HEK293 (cell line): Measurements from ENCODE around the gene SCNN1A.

Source experiments
- GFI1B ChIP-seq: fragments of 450-650 bp; formaldehyde crosslinking; IDR thresholded peaks from 2 replicates; pipeline ENCODE4 v1.5.1; 2016; ENCODE audit warnings: missing biosample characterization, missing genetic modification characterization
- GLI2 ChIP-seq: fragments of 450-650 bp; formaldehyde crosslinking; IDR thresholded peaks from 2 replicates; pipeline ENCODE4; 2017; ENCODE audit warnings: missing biosample characterization, missing genetic modification characterization, low read depth, borderline replicate concordance
- HOXD13 ChIP-seq: sonication (generic); formaldehyde crosslinking; IDR thresholded peaks from 2 replicates; pipeline ENCODE4 v1.8.0; 2022; ENCODE audit warnings: missing genetic modification reagents, borderline replicate concordance
- KLF1 ChIP-seq: fragments of 450-650 bp; formaldehyde crosslinking; IDR thresholded peaks from 2 replicates; pipeline ENCODE4 v1.5.1; 2016; ENCODE audit warnings: missing biosample characterization, missing genetic modification characterization
- SCRT2 ChIP-seq: fragments of 450-650 bp; formaldehyde crosslinking; IDR thresholded peaks from 2 replicates; pipeline ENCODE4 v1.5.1; 2016; ENCODE audit warnings: missing biosample characterization, missing genetic modification characterization
- SP2 ChIP-seq: fragments of 450-650 bp; formaldehyde crosslinking; IDR thresholded peaks from 2 replicates; pipeline ENCODE4 v1.5.1; 2016; ENCODE audit warnings: missing biosample characterization, missing genetic modification characterization
- WT1 ChIP-seq: fragments of 450-650 bp; formaldehyde crosslinking; IDR thresholded peaks from 2 replicates; pipeline ENCODE4 v1.5.1; 2016; ENCODE audit warnings: missing biosample characterization, missing genetic modification characterization
- ZFP37 ChIP-seq: fragments of 450-650 bp; formaldehyde crosslinking; IDR thresholded peaks from 2 replicates; pipeline ENCODE4 v1.5.1; 2016; ENCODE audit warnings: missing biosample characterization, missing genetic modification characterization
- ZNF140 ChIP-seq: fragments of 450-650 bp; formaldehyde crosslinking; IDR thresholded peaks from 2 replicates; pipeline ENCODE4 v1.5.1; 2016; ENCODE audit warnings: missing biosample characterization, missing genetic modification characterization
- ZNF311 ChIP-seq: fragments of 450-650 bp; formaldehyde crosslinking; IDR thresholded peaks from 2 replicates; pipeline ENCODE4 v1.5.1; 2017; ENCODE audit warnings: missing biosample characterization, missing genetic modification characterization, borderline replicate concordance
- ZNF473 ChIP-seq: fragments of 450-650 bp; formaldehyde crosslinking; IDR thresholded peaks from 2 replicates; pipeline ENCODE4 v1.5.1; 2017; ENCODE audit warnings: missing biosample characterization, missing genetic modification characterization
- ZNF514 ChIP-seq: fragments of 450-650 bp; formaldehyde crosslinking; IDR thresholded peaks from 2 replicates; pipeline ENCODE4 v1.5.1; 2016; ENCODE audit warnings: missing biosample characterization, missing genetic modification characterization
- ZNF544 ChIP-seq: fragments of 450-650 bp; formaldehyde crosslinking; IDR thresholded peaks from 2 replicates; pipeline ENCODE4 v1.5.0; 2017; ENCODE audit warnings: missing biosample characterization, missing genetic modification characterization
- ZNF561 ChIP-seq: fragments of 450-650 bp; IDR thresholded peaks from 2 replicates; pipeline ENCODE4 v1.5.1; 2018; ENCODE audit warnings: missing biosample characterization, missing genetic modification characterization, borderline replicate concordance
- ZNF621 ChIP-seq: fragments of 450-650 bp; formaldehyde crosslinking; IDR thresholded peaks from 2 replicates; pipeline ENCODE4 v1.5.1; 2017; ENCODE audit warnings: missing biosample characterization, missing genetic modification characterization
- ZNF658 ChIP-seq: fragments of 450-650 bp; formaldehyde crosslinking; IDR thresholded peaks from 2 replicates; pipeline ENCODE4; 2016; ENCODE audit warnings: missing biosample characterization, missing genetic modification characterization
- ZNF670 ChIP-seq: fragments of 450-650 bp; formaldehyde crosslinking; IDR thresholded peaks from 2 replicates; pipeline ENCODE4 v1.5.1; 2016; ENCODE audit warnings: missing biosample characterization, missing genetic modification characterization, low read depth
- ZNF776 ChIP-seq: fragments of 450-650 bp; formaldehyde crosslinking; IDR thresholded peaks from 2 replicates; pipeline ENCODE4 v1.5.0; 2017; ENCODE audit warnings: missing biosample characterization, missing genetic modification characterization, borderline replicate concordance
- ZNF777 ChIP-seq: fragments of 450-650 bp; formaldehyde crosslinking; IDR thresholded peaks from 2 replicates; pipeline ENCODE4 v1.5.1; 2017; ENCODE audit warnings: missing biosample characterization, missing genetic modification characterization, borderline replicate concordance
- ZNF843 ChIP-seq: fragments of 450-650 bp; formaldehyde crosslinking; IDR thresholded peaks from 2 replicates; pipeline ENCODE4 v1.5.1; 2016; ENCODE audit warnings: missing biosample characterization, missing genetic modification characterization
- TF ChIP-seq, protein P1 (sequence below): fragments of 450-650 bp; formaldehyde crosslinking; IDR thresholded peaks from 2 replicates; pipeline ENCODE4 v1.5.0; 2017; ENCODE audit warnings: missing biosample characterization, missing genetic modification characterization, borderline replicate concordance
- TF ChIP-seq, protein P2 (sequence below): fragments of 450-650 bp; formaldehyde crosslinking; IDR thresholded peaks from 2 replicates; pipeline ENCODE4 v1.5.1; 2016; ENCODE audit warnings: missing biosample characterization, missing genetic modification characterization
- TF ChIP-seq, protein P3 (sequence below): fragments of 450-650 bp; formaldehyde crosslinking; IDR thresholded peaks from 2 replicates; pipeline ENCODE4 v1.5.1; 2016; ENCODE audit warnings: missing biosample characterization, missing genetic modification characterization, borderline replicate concordance
- TF ChIP-seq, protein P4 (sequence below): fragments of 450-650 bp; formaldehyde crosslinking; IDR thresholded peaks from 2 replicates; pipeline ENCODE4 v1.5.1; 2016; ENCODE audit warnings: missing biosample characterization, missing genetic modification characterization
- TF ChIP-seq, protein P5 (sequence below): fragments of 450-650 bp; formaldehyde crosslinking; IDR thresholded peaks from 2 replicates; pipeline ENCODE4 v1.5.1; 2016; ENCODE audit warnings: missing biosample characterization, missing genetic modification characterization
- TF ChIP-seq, protein P6 (sequence below): fragments of 450-650 bp; formaldehyde crosslinking; IDR thresholded peaks from 2 replicates; pipeline ENCODE4 v1.5.1; 2016; ENCODE audit warnings: missing biosample characterization, missing genetic modification characterization

Gene SCNN1A

DNA sequence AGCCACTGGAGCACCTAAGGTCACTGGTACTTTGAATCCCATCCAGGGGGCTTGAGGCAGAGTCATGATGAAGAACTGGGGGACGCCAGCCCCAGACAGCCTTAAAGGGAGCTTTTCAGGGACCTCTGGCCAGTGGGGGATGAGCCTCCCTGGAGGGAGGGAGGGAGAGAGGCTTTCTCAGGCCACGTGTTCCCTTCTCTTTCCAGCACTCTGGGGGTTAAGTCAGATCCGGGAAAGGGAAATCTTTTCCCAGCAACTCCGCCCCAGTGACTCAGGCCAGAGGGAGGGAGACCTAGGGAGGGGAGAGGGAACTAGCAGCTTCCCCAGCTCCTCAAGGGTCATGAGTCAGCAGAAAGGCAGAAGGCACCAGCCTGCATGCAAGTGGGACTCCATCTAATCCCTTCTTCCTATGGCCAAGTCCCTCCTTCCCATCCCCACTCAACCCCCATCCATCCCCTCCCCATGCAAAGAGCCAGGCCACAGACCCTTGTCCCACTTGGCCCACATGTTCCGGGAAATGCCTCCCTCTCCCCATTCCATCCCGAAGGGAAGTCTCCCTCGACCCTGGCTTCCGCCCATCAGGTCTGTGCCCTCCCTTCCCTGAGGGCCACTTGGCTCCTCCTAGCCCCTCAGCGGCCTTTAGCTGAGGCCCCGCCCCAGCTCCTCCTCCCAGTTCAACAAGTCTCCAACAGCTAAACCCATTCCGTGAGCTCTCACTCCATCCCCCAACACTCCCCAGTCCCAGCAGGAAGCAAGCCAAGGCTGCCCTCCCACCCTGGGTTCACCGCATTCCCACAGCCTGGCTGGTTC, 39.1 kb downstream of the SCNN1A start (continued):
- TF ChIP-seq, protein P1, sequence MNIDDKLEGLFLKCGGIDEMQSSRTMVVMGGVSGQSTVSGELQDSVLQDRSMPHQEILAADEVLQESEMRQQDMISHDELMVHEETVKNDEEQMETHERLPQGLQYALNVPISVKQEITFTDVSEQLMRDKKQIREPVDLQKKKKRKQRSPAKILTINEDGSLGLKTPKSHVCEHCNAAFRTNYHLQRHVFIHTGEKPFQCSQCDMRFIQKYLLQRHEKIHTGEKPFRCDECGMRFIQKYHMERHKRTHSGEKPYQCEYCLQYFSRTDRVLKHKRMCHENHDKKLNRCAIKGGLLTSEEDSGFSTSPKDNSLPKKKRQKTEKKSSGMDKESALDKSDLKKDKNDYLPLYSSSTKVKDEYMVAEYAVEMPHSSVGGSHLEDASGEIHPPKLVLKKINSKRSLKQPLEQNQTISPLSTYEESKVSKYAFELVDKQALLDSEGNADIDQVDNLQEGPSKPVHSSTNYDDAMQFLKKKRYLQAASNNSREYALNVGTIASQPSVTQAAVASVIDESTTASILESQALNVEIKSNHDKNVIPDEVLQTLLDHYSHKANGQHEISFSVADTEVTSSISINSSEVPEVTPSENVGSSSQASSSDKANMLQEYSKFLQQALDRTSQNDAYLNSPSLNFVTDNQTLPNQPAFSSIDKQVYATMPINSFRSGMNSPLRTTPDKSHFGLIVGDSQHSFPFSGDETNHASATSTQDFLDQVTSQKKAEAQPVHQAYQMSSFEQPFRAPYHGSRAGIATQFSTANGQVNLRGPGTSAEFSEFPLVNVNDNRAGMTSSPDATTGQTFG (tag by site-specific recombination), result no peak; the same call in 1 of the 2 replicates
- TF ChIP-seq ZNF776 (tag by site-specific recombination), result no peak
- TF ChIP-seq, protein P2, sequence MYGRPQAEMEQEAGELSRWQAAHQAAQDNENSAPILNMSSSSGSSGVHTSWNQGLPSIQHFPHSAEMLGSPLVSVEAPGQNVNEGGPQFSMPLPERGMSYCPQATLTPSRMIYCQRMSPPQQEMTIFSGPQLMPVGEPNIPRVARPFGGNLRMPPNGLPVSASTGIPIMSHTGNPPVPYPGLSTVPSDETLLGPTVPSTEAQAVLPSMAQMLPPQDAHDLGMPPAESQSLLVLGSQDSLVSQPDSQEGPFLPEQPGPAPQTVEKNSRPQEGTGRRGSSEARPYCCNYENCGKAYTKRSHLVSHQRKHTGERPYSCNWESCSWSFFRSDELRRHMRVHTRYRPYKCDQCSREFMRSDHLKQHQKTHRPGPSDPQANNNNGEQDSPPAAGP (tag by site-specific recombination), result peak; percentile 82
- no peak for TF ChIP-seq ZNF777
- TF ChIP-seq WT1 (tag by site-specific recombination), result peak; percentile 91
- TF ChIP-seq, protein P3, sequence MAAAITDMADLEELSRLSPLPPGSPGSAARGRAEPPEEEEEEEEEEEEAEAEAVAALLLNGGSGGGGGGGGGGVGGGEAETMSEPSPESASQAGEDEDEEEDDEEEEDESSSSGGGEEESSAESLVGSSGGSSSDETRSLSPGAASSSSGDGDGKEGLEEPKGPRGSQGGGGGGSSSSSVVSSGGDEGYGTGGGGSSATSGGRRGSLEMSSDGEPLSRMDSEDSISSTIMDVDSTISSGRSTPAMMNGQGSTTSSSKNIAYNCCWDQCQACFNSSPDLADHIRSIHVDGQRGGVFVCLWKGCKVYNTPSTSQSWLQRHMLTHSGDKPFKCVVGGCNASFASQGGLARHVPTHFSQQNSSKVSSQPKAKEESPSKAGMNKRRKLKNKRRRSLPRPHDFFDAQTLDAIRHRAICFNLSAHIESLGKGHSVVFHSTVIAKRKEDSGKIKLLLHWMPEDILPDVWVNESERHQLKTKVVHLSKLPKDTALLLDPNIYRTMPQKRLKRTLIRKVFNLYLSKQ (tag by site-specific recombination), result no peak
- TF ChIP-seq, protein P4, sequence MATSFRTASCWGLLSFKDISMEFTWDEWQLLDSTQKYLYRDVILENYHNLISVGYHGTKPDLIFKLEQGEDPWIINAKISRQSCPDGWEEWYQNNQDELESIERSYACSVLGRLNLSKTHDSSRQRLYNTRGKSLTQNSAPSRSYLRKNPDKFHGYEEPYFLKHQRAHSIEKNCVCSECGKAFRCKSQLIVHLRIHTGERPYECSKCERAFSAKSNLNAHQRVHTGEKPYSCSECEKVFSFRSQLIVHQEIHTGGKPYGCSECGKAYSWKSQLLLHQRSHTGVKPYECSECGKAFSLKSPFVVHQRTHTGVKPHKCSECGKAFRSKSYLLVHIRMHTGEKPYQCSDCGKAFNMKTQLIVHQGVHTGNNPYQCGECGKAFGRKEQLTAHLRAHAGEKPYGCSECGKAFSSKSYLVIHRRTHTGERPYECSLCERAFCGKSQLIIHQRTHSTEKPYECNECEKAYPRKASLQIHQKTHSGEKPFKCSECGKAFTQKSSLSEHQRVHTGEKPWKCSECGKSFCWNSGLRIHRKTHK (tag by site-specific recombination), result no peak
- no peak for TF ChIP-seq ZNF658
- peak; percentile 94 for TF ChIP-seq SP2 (tag by site-specific recombination)
- TF ChIP-seq ZNF140 (tag by site-specific recombination), result no peak
- TF ChIP-seq, protein P5, sequence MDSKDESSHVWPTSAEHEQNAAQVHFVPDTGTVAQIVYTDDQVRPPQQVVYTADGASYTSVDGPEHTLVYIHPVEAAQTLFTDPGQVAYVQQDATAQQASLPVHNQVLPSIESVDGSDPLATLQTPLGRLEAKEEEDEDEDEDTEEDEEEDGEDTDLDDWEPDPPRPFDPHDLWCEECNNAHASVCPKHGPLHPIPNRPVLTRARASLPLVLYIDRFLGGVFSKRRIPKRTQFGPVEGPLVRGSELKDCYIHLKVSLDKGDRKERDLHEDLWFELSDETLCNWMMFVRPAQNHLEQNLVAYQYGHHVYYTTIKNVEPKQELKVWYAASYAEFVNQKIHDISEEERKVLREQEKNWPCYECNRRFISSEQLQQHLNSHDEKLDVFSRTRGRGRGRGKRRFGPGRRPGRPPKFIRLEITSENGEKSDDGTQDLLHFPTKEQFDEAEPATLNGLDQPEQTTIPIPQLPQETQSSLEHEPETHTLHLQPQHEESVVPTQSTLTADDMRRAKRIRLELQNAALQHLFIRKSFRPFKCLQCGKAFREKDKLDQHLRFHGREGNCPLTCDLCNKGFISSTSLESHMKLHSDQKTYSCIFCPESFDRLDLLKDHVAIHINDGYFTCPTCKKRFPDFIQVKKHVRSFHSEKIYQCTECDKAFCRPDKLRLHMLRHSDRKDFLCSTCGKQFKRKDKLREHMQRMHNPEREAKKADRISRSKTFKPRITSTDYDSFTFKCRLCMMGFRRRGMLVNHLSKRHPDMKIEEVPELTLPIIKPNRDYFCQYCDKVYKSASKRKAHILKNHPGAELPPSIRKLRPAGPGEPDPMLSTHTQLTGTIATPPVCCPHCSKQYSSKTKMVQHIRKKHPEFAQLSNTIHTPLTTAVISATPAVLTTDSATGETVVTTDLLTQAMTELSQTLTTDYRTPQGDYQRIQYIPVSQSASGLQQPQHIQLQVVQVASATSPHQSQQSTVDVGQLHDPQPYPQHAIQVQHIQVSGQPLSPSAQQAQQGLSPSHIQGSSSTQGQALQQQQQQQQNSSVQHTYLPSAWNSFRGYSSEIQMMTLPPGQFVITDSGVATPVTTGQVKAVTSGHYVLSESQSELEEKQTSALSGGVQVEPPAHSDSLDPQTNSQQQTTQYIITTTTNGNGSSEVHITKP (tag by site-specific recombination), result peak; percentile 95
- no peak for TF ChIP-seq ZNF311
- no peak for TF ChIP-seq ZNF544 (tag by site-specific recombination)
- TF ChIP-seq ZNF473 (tag by site-specific recombination), result no peak
- no peak for TF ChIP-seq ZNF621 (tag by site-specific recombination)
- peak; percentile 93 for TF ChIP-seq KLF1
- peak; percentile 80; the same call in 1 of the 2 replicates for TF ChIP-seq ZNF561 (tag by site-specific recombination)
- TF ChIP-seq ZNF670 (tag by site-specific recombination), result no peak
- peak; percentile 71; the same call in 1 of the 2 replicates for TF ChIP-seq ZNF843
- no peak for TF ChIP-seq ZNF514 (tag by site-specific recombination)
- TF ChIP-seq SCRT2 (tag by site-specific recombination), result peak; percentile 100
- TF ChIP-seq, protein P6, sequence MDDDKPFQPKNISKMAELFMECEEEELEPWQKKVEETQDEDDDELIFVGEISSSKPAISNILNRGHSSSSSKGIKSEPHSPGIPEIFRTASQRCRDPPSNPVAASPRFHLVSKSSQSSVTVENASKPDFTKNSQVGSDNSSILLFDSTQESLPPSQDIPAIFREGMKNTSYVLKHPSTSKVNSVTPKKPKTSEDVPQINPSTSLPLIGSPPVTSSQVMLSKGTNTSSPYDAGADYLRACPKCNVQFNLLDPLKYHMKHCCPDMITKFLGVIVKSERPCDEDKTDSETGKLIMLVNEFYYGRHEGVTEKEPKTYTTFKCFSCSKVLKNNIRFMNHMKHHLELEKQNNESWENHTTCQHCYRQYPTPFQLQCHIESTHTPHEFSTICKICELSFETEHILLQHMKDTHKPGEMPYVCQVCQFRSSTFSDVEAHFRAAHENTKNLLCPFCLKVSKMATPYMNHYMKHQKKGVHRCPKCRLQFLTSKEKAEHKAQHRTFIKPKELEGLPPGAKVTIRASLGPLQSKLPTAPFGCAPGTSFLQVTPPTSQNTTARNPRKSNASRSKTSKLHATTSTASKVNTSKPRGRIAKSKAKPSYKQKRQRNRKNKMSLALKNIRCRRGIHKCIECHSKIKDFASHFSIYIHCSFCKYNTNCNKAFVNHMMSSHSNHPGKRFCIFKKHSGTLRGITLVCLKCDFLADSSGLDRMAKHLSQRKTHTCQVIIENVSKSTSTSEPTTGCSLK, result no peak
- no peak for TF ChIP-seq HOXD13 (CRISPR knock-in tag)
- TF ChIP-seq ZFP37 (tag by site-specific recombination), result no peak; the same call in 1 of the 2 replicates
- no peak for TF ChIP-seq GLI2
- TF ChIP-seq GFI1B (tag by site-specific recombination), result peak; percentile 74; the same call in 1 of the 2 replicates
